HT-29 (cell line): ENCODE results near the gene TEKTIP1. TPM values are rescaled to one million over a fixed set of nuclear protein-coding genes. Genes with fewer than 3 reads are reported as not detected.

ENCODE experiments used
- DNase-seq: peaks from one replicate; pipeline ENCODE4 v3.0.0-alpha.2; 2015; ENCODE audit warnings: low spot score
- total RNA-seq: library from RNA; depleted of rRNA; stranded (reverse); fragments of >200 nt; shearing (Covaris generic); gene quantifications from 2 replicates; pipeline ENCODE4 v1.2.3, GENCODE V29; 2014

TEKTIP1 gene
- total RNA-seq, 1 experiment from 2014 or later, result not detected

DNA sequence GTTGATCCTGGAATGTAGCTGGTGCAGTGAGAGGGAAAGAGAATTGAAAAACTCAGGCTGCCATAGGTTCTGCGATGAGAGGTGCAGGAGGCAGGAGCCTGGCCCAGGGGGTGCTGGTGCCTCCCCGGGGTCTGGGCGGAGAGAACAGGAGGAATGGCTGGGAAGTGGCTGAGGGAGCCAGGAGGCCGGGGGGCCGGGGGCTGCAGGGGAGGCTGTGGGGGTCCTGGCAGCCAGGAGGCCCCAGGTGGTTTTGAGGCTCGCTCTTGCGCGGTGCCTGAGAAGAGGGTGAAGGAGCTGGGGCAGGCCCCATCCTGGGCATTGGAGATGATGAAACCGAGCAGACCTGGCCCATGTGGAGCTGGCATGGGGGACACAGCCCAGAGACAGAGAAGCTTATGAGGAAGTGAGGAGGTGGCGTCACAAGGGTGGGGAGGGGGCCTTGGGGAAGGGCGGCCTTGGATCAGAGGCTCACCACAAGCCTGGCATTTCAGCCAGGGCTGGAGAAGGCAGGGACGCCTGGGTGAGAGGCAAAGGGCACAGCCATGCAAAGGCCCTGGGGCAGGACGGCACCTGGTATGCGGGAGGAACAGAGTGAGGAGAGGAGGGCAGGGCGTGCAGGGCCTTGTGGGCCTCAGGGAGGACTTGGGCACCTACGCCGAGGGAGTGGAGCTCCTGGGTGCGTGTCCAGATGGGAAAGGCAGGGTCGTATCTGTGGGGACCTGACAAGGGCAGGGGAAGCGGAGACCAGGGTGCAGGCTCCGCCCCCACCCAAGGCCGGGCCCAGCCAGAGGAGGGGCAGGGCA is 1.3 kb upstream of the TEKTIP1 start:
- no peak for DNase-seq

DNA sequence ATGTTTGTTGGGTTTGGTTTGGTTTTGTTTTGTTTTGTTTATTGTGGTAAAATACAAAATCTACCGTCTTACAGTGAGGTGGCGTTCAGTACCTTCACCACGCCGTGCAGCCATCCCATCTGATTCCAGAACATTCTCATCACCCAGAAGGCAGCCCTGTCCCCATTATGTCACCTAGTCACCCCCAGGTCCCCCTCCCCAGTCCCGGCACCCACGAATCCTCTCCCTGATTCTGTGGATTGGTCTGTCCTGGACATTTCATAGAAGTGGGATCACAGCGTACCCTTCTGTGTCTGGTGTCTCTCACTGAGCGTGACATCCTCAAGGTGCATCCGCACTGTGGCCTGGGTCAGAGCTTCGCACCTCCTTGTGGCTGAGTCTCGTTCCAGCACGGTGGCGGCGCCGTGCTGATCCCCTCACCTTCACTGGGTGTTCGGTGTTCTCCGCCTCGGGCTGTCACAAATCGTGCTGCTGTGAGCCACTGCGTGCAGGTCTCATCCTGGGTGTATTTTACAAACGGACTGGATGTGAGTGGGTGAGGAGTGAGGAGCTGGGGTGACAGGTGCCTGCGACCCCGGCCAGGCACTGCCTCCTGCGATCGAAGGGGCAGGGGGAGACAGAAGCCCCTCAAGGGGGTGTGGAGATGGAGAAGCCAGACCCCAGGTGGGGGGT is 580 bp upstream of the TEKTIP1 start:
- no peak for DNase-seq

DNA sequence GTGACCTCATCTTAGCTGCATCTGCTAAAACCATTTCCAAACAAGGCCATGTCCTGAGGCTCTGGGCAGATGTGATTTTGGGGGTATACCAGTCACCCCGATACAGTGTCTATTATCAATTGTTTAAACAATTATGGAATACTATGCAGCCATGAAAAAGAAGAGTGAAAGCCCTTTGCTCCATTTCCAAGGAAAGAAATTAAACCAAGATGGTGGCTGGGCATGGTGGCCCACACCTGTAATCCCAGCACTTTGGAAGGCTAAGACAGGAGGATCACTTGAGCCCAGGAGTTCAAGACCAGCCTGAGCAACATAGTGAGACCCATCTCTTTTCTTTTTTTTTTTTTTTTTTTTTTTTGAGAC is 763 bp downstream of the TEKTIP1 start:
- DNase-seq, result no peak

GRCh38 chr19:3543150-3544057 is 4.4 kb downstream of the TEKTIP1 start:
- DNase-seq, result no peak

- no peak for DNase-seq
Observed at GRCh38 chr19:3544058-3544376, 5.0 kb downstream of the TEKTIP1 start.

GRCh38 chr19:3544742-3545668 is 6.0 kb downstream of the TEKTIP1 start:
- DNase-seq, result peak; percentile 56

GRCh38 chr19:3545669-3546034 is 6.7 kb downstream of the TEKTIP1 start:
- DNase-seq, result no peak

DNA sequence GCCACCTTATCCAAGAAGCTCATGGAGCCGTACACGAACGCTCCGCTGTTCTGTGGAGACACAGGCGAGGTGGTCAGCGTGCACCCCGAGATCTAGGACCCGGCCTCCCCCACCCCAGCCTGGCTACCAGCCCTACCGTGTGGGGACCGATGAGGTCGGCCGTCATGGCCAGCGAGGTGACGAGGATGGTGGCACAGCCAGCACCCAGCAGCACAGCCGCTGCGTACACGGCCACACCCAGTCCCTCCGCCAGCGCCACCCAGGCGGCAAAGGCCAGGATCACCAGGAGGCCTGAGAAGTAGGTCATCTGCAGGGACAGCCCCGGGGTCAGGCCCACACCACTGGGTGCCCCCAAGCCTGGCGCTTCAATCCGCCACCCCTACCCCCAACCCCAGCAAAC is 7.1 kb downstream of the TEKTIP1 start:
- DNase-seq, result no peak

DNA sequence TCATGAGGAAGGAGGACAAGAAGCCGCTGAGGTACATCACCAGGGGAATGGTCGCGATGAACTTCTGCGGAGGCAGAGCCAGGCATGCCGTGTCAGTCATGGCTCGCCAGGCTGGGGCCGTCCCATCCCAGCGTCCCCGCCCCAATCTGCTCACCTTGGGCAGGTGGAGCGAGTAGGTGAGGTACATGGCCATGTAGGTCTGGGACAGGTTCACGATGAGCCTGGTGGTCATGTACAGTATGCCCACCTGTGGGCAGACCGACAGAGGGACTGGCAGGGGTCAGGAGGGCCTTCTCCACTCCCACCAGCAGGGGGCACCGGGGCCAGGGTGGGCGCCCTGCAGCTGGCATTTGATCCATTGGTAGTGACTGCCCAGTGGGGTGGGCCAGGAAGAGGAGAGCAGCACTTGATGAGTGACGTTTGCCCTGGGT is 8.3 kb downstream of the TEKTIP1 start:
- no peak for DNase-seq

- DNase-seq, result no peak
Observed at GRCh38 chr19:3547767-3548282, 8.9 kb downstream of the TEKTIP1 start.

- DNase-seq, result no peak
Observed at GRCh38 chr19:3548606-3549005, 9.6 kb downstream of the TEKTIP1 start.

DNA sequence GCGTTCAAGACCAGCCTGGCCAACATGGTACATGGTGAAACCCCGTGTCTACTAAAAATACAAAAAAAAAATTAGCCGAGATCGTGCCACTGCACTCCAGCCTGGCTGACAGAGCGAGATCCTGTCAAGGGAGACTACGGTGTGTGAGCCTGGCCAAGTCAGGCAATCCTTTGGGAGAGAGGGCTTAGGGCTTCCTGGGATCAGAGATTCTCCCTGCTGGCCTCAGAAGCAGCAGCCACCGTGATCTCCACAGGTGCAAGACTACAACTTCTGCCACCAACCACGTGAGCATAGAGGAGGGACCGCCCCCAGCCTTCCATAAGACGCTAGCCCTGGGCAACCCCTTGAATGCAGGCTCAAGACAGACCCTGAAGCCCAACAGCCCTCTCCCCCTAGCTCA is 10.8 kb downstream of the TEKTIP1 start:
- DNase-seq, result no peak

GRCh38 chr19:3550947-3551791 is 12.2 kb downstream of the TEKTIP1 start:
- no peak for DNase-seq

DNA sequence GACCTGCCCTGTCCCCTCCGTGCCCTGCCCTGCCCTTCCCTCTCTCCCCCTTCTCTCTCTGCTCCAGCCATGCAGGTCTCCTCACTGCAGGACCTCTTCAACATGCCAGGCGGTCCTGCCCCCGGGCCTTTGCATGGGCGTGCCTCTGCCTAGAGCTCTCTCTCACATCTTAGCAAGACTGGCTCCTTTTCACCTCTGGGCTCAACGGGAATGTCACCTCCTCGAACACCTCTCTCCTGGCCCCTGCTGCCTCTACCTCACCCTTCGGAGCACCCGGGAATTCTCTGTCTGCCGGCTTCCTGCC is 12.8 kb downstream of the TEKTIP1 start:
- DNase-seq, result no peak

DNA sequence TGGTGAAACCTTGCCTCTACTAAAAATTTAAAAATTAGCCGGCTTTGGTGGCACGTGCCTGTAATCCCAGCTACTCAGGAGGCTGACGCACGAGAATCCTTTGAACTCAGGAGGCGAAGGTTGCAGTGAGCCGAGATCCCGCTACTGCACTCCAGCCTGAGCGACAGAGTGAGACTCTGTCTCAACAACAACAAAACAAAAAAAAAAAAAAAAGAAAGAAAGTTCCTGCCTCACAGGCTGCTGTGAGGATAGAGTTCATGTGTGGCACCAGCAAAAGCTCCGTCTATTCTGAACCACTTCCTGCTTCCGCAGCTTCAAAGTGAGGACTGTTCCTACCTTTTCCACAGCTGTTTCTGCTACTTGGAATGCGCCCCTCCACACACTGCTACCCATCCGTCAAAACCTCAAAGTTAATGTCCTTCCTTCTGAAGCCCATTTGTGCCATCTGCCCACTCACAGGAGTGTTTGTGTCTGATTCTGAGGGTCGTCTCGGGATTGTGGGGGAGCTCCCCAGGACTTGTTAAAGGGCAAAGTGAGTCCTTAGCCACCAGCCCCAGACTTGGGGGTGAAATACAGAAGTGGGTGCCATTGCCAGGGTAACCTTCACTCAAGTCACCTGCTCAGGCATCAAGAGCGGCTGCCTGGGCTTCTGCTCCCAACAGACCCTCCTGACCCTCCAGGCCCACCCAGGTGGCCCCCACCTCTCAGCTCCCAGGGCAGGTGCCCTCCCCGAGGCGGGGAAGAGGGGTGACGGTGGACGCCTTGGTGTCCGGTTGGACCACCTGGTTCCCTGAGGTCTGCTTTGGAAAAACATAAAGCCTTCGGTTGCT is 15.5 kb downstream of the TEKTIP1 start:
- DNase-seq, result no peak

DNA sequence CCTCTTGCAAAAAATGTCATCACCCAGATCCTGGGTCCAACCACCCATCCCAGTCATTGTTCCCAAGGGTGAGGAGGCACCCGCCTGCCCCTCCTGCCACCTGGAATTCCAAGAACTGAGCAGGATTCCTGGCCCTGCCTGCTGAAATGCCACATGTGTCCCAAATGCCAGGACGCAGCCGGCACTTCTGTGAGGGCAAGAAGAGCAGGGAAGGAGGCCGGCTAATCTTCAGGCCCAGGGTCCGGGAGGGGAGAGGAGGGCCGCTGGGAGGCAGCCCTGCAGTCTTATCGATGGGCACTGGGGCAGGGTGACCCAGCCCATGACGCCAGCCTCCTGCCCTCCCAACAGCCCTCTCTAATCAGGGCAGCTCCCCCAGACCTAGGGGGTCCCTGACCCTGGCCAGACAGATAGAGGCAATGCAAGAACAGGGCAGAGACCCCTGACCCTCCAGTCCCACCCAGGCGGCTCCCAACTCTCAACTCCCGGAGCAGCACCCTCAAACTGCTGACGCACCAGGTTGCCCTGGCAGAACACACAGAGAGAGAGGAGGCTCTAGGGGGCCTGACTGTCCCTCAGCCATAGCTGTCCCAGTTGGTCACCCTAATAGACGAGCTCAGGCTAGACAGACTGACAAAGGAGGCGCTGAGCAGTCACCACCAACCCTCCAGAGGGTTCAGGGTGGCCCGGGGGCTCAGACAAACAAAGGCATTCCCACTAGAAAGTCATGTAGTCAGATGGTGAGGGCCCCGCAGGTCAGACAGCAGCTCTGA is 16.9 kb downstream of the TEKTIP1 start:
- no peak for DNase-seq

DNA sequence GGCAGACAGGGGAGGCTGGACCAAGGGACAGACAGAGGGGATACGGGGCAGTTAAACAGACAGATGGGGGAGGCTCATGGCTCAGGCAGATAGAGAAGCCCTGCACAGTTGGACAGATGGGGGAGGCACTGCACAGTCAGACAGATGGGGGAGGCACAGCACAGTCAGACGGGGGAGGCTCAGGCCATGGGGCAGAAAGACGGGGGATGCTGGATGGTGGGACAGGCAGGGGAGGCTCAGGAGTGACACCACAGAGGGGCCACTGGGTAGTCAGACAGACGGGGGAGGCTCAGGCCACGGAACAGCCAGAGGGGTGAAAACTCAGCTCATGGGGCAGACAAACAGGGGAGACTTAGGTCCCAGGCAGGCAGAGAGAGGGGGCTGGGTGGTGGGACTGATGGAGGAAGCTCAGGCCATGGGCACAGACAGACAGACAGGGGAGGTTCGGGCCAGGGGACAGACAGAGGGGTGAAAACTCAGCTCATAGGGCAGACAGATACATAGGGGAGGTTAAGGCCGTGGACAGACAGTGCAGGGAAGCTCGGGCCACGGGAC is 17.5 kb downstream of the TEKTIP1 start:
- no peak for DNase-seq

- DNase-seq, result peak; percentile 39
Observed at GRCh38 chr19:3556978-3557460, 18.0 kb downstream of the TEKTIP1 start.
